Measurements from ENCODE around the gene SLC9A8.

The SLC9A8 gene

DNA sequence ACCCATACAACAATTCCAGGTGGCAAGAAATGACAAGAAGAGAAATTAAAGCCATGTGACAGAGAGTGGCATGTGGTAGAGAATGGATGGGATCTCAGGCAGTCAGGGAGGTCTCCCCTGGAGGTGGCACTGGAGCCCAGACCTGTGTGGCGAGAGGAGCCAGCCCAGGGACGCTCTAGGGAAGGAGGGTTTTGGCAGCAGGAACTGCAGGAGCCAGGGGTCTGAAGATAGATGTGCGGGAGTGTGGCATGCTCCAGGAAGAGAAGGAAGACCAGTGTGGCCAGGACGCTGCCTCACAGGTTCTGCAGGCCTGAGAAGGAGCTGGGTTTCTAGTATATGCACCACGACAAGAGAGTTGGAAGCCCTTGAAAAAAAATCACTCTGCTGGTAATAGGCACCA lies 57.6 kb downstream of the SLC9A8 start:
- DNase-seq (ENCODE audit: insufficient read length, low spot score), result no peak
- no peak for FAIRE-seq
- TF ChIP-seq, protein P1, sequence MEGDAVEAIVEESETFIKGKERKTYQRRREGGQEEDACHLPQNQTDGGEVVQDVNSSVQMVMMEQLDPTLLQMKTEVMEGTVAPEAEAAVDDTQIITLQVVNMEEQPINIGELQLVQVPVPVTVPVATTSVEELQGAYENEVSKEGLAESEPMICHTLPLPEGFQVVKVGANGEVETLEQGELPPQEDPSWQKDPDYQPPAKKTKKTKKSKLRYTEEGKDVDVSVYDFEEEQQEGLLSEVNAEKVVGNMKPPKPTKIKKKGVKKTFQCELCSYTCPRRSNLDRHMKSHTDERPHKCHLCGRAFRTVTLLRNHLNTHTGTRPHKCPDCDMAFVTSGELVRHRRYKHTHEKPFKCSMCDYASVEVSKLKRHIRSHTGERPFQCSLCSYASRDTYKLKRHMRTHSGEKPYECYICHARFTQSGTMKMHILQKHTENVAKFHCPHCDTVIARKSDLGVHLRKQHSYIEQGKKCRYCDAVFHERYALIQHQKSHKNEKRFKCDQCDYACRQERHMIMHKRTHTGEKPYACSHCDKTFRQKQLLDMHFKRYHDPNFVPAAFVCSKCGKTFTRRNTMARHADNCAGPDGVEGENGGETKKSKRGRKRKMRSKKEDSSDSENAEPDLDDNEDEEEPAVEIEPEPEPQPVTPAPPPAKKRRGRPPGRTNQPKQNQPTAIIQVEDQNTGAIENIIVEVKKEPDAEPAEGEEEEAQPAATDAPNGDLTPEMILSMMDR (IDR thresholded peaks at IDR 0.05; ENCODE audit: insufficient read depth, missing control alignments), result no peak

DNA sequence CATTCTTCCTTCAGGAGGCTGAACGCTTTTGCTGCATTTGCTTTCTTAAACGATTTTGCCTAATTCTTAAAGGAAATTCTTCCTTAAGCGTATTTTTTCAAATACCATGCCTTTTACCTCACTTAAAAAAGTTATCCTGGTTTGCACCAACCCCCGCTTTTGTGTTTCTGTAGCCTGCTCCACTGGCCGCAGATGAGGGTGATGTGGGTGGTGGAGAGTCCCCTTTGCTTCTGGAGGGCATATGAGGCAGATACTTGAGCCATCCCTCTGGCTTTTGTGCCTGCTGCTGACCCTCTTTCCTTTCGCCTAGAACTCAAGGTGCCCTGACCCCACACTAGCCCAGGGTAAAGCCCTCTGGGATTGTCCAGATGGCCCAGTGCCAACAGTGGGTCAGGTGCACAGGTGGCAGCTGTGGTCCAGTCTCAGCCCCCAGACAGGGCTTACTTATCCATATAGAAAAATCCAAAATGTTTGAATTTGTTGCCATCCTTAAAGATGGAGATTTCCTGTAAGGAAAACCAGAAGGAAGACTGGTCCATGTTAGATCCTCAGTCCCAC lies 58.8 kb downstream of the SLC9A8 start:
- FAIRE-seq (no peak), DNase-seq (ENCODE audit: insufficient read length, low spot score) (no peak)
- TF ChIP-seq, protein P1 (IDR thresholded peaks at IDR 0.05; ENCODE audit: insufficient read depth, missing control alignments), result no peak

DNA sequence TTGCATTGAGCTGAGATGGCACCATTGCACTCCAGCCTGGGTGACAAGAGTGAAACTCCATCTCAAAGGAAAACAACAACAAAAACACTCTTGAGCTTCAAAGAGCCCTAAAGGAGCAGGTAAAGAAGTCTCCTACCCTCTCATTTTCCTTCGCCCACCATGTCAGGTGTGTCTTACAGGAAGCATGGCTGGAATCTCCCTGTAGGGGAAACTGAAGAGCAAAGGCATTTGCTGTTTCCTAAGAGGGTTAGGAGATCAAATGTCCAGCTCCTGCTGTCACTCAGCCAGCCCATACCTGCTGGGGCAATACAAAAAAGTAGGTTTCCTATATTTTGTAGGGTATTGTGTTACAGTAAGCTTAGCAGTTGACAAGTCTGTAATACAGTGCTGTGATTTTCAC lies 59.4 kb downstream of the SLC9A8 start:
- FAIRE-seq (no peak), DNase-seq (ENCODE audit: insufficient read length, low spot score) (no peak)
- TF ChIP-seq, protein P1 (IDR thresholded peaks at IDR 0.05; ENCODE audit: insufficient read depth, missing control alignments), result no peak

DNA sequence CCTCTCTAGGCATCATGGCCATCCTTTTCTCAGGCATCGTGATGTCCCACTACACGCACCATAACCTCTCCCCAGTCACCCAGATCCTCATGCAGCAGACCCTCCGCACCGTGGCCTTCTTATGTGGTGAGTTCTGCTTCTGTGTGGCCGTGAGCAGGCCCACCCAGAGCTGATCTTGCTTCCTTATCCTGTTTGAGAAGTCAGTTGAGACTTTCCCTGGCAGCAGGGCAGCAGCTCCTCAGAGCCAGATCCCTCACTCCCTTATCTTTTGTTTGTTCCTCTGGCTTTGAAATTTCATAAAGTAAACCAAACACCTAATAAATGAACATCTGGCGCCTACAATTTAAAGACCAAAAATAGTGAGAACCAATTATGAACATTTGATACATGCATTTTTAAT lies 62.1 kb downstream of the SLC9A8 start:
- FAIRE-seq, result no peak
- no peak for DNase-seq (ENCODE audit: insufficient read length, low spot score)
- TF ChIP-seq, protein P1 (IDR thresholded peaks at IDR 0.05; ENCODE audit: insufficient read depth, missing control alignments), result no peak

DNA sequence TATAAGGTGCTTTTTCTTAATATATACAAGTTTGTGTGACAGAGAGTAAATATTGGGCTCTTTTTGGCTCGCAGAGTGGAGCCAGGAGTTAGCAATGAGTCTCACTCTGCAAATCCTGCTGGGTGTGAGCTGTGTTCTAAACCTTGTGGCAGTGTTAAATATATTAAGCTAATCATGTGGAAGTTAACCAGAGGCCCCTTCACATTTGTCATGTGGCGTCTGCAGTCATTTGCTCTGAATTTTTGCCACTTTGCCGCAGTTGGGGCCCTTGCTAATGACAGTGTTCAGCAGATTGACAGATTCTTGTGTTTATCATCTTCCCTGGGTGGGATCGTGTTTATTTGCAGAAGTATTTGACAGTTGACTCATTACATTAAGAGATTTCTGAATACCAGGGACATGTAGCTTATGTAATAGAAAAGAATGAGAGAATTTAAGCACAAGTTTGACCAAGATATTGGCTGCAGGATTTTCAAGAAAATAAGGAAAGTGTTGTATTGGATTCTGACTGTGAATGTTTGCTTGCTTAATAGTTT lies 64.8 kb downstream of the SLC9A8 start:
- no peak for FAIRE-seq
- TF ChIP-seq, protein P1 (IDR thresholded peaks at IDR 0.05; ENCODE audit: insufficient read depth, missing control alignments), result no peak
- no peak for DNase-seq (ENCODE audit: insufficient read length, low spot score)

DNA sequence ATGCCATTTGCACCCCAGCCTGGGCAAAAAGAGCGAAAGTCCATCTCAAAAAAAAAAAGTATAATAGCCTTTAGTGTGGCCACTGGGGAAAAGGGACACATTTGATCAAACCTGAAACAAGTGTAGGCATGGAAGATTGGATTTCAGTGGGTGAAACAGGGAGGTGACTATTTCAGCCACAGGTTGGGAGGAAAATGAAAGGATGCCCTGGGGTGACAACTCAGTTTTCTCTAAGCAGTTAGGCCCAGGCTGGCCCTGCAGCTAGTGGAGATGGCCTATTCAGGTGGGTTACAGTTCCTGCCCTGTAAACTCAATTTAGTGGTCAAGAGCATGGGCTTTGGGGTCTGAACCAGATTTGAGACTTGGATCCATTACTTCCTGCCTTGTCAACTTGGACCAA lies 66.3 kb downstream of the SLC9A8 start:
- TF ChIP-seq, protein P1 (IDR thresholded peaks at IDR 0.05; ENCODE audit: insufficient read depth, missing control alignments), result no peak
- DNase-seq (ENCODE audit: insufficient read length, low spot score), result no peak
- no peak for FAIRE-seq

DNA sequence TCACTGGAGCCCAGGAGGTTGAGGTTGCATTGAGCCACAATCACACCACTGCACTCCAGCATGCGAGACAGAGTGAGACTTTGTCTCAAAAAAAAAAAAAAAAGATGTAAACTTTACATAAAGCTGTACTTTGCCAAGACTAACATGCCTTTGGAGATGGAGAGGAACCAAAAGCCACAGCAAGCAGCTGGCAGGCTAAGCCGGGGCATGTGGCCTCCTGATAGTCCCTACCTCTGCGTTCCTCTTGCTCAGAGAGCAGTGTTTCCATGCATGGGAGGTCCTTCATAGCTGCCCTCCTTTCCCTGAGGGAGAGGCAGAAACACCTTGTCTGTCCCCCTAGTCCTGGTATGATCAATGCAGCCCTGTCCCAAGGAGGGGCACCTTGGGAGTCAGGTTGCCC lies 67.5 kb downstream of the SLC9A8 start:
- TF ChIP-seq, protein P1 (IDR thresholded peaks at IDR 0.05; ENCODE audit: insufficient read depth, missing control alignments), result no peak
- DNase-seq (ENCODE audit: insufficient read length, low spot score), result no peak
- no peak for FAIRE-seq

Data from D721Med (cell line).